GM13976 (cell line): ENCODE data around the gene NAIF1.
"Not testable (repeated sequence)": the region's sequence is repeated elsewhere in the genome, so short reads cannot be mapped to it uniquely, and the experiment has no call there.

Source experiments
- DNase-seq: peaks from one replicate; pipeline ENCODE4 v3.0.0; 2012; ENCODE audit warnings: low spot score
- CTCF ChIP-seq: IDR thresholded peaks from 2 replicates; pipeline ENCODE4 v1.5.1; 2012; ENCODE audit warnings: borderline replicate concordance, mild to moderate bottlenecking; ENCODE audit not compliant: insufficient read depth; ENCODE audit errors: extremely low read depth, missing control alignments, control extremely low read depth
- in situ Hi-C: fragments of 300-500 bp; cut with MboI; formaldehyde crosslinking; loops from one replicate; pipeline ENCODE4 v1.12.0; 2022; ENCODE audit warnings: low sequenced_read_pairs, mixed read lengths, inconsistent platforms; ENCODE audit not compliant: unreplicated experiment

Gene NAIF1

GRCh38 chr9:128033609-128034008 is 33.5 kb downstream of the NAIF1 start:
- in situ Hi-C loops: loop anchor here (25.0 kb wide), 1 partner anchor 96 kb away; the partner anchor contains the start of genes DPM2 and PIP5KL1
- DNase-seq: no peak
- TF ChIP-seq CTCF: no peak

- TF ChIP-seq CTCF: no peak
- DNase-seq: no peak
- in situ Hi-C loops: loop anchor here (25.0 kb wide), 1 partner anchor 90 kb away; the partner anchor contains the start of genes DPM2 and PIP5KL1
These were observed 39.4 kb downstream of the NAIF1 start for GRCh38 chr9:128027705-128028104.

GRCh38 chr9:128026773-128027541 is 40.2 kb downstream of the NAIF1 start:
- in situ Hi-C loops: loop anchor here (25.0 kb wide), 1 partner anchor 90 kb away; the partner anchor contains the start of genes DPM2 and PIP5KL1
- DNase-seq: peak; percentile 54
- TF ChIP-seq CTCF: no peak

- in situ Hi-C loops: loop anchor here (25.0 kb wide), 1 partner anchor 89 kb away; the partner anchor contains the start of genes DPM2 and PIP5KL1
- no peak for TF ChIP-seq CTCF
- DNase-seq: peak; percentile 69
These were observed 40.8 kb downstream of the NAIF1 start for GRCh38 chr9:128026255-128026772.

GRCh38 chr9:128025736-128026135 is 41.4 kb downstream of the NAIF1 start:
- TF ChIP-seq CTCF: no peak
- no peak for DNase-seq
- in situ Hi-C loops: loop anchor here (25.0 kb wide), 1 partner anchor 88 kb away; the partner anchor contains the start of genes DPM2 and PIP5KL1

- no peak for DNase-seq
- TF ChIP-seq CTCF: no peak
- in situ Hi-C loops: loop anchor here (25.0 kb wide), 1 partner anchor 88 kb away; the partner anchor contains the start of genes DPM2 and PIP5KL1
These were observed 42.3 kb downstream of the NAIF1 start for GRCh38 chr9:128024761-128025308.

GRCh38 chr9:128023671-128024070 is 43.4 kb downstream of the NAIF1 start:
- in situ Hi-C loops, DNase-seq: not testable (repeated sequence)
